ENCODE data around the gene TOX2.

The TOX2 gene

DNA sequence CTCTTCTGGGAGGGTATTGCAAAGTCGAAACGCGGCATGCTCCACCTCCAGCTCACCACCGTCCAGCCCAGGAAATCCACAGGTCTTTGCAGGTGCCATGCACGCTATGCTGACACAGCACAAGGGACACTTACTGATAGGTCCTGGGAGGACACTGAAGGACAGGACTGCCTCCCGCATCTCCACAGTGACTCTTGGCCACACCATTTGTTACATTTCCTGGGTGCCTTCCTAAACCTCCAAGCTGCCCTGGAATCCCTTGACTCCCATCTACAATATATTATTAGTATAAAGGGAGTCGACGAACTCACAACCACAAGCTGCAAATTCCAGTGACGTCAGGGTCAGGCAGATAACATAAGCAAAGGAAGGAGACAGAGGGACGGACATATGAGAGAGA, 165.4 kb downstream of the TOX2 start:
- DNase-seq (ENCODE audit: low read depth in 2 of 2): no peak

DNA sequence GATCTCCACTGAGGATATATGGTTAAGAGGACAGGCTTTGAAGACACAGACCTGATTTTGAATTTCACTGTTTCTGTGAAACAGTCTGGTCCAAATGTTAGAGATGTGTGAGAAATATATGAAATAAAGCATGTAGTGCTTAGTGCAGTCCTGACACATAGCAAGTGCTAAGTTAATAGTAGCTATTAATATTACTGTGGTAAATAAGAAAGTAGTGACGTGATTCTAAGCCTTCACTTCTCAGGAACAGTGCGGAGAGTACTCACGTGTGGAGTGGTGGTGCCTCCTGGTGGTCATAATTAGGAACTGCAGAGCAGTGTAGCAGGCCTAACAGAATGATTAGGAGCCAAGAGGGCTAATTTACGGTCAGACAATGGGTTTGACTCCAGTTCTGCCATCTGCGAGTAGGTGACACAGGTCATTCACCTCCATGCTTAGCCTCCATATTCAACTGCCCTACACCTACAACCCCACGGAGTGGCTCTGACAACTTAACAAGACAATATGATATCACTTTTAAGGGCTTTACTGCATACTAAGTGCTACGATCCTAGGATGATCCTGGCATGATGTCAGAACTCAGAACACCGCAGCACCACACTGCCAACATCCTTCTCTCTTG, 166.1 kb downstream of the TOX2 start:
- DNase-seq (ENCODE audit: low read depth in 2 of 2): peak; percentile 28 to 53

DNA sequence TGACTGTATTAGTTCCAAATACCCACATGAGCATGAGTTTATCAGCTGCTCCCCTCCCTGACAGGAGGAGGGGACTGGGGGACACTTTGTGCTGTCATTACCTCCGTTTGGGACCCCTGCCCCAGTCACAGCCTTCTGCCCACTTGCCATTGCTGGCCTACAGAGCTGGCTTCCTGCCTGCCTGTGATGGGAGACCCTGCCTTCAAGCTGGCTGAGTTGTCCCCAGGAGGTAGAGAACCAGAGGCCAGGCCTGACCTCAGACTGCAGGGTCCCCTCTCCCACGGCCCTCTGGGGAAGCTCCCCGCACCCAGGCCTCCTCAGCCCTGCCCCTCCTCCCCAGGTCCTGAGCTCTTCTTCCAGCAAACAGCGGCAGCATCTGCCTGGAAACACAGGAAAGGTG, 166.8 kb downstream of the TOX2 start:
- no peak for DNase-seq (ENCODE audit: low read depth in 2 of 2)

DNA sequence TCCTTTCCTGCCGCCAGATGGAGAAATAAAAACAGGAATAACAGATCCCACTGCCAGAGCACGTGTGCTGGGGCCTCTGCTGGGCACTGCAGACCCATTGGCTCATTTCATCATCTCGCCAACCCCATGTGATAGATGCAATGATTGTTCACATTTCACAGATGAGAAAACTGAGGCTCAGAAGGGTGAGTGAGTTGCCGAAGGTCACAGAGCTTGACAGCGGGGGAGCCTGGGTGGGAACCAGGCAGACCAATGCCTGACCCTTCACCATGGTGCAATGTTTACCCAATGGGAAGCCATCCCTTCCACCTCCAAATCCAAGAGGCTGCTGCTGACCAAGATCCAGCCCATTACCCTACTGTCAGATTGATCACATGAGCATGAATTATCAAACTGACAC, 167.2 kb downstream of the TOX2 start:
- no peak for DNase-seq (ENCODE audit: low read depth in 2 of 2)

DNA sequence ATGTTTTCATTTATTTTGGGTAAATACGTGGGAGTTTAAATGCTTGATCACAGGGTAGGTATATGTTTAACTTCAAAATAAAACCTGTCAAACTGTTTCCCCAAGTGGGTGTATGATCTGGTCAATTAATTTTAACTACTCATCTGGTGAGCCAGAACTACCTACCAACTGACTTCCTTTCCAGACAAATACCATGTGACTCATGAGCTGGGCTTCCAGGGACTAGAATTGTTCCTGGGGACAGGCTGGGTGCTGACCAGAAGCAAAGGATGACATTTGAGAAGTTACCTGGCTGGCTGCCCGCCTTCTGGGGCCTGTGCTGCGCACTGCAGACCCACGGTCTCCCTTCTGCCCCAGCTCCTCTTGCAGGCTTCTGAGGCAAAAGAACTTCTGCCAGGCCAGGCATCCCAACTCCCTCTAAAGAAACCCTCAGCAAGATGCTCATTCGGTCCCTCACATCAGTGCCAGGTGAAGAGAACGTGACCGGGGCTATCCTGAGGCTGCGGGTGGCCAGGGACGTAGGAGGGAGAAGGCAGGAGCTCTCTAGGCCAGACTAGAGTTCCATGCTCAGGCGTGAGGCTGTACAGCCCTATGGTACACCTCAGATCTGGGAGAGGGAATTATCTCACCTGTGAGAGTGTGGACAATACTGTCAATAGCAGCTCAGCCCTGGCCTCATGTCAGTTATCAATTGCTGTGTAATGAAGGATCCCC, 168.7 kb downstream of the TOX2 start:
- DNase-seq (ENCODE audit: low read depth in 2 of 2): no peak

DNA sequence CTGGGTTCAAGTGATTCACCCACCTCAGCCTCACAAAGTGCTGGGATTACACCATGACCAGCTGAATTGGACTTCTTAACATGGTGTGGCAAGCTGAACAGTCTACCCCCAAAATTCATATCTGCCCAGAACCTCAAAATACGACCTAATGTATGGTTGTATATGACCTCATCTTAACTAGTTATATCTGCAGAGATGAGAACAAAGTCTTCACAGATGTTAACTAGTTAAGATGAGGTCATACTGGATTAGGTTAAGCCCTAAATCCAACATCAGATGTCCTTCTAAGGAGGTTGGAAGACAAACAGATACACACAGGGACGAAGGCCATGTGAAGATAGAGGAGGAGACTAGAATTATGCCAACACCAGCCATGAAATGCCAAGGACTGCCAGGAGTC, 169.8 kb downstream of the TOX2 start:
- no peak for DNase-seq (ENCODE audit: low read depth in 2 of 2)

DNA sequence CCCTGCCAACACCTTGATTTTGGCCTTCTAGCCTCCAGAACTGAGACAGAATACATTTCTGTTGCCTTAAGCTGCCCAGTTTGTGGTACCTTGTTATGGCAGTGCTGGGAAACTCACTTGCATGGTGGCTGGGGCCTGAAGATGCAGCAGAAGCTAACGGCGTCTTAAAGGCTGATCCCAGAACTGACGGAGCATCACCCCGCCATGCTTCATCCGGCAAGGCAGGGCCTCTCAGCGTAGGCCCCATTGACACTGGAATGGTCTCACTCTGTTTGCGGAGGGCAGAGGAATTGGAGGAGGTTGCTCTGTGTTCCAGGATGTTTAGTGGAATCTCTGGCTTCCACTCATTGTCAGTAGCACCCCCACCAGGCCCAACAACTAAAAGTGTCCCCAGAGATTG, 170.2 kb downstream of the TOX2 start:
- DNase-seq (ENCODE audit: low read depth in 2 of 2): no peak

DNA sequence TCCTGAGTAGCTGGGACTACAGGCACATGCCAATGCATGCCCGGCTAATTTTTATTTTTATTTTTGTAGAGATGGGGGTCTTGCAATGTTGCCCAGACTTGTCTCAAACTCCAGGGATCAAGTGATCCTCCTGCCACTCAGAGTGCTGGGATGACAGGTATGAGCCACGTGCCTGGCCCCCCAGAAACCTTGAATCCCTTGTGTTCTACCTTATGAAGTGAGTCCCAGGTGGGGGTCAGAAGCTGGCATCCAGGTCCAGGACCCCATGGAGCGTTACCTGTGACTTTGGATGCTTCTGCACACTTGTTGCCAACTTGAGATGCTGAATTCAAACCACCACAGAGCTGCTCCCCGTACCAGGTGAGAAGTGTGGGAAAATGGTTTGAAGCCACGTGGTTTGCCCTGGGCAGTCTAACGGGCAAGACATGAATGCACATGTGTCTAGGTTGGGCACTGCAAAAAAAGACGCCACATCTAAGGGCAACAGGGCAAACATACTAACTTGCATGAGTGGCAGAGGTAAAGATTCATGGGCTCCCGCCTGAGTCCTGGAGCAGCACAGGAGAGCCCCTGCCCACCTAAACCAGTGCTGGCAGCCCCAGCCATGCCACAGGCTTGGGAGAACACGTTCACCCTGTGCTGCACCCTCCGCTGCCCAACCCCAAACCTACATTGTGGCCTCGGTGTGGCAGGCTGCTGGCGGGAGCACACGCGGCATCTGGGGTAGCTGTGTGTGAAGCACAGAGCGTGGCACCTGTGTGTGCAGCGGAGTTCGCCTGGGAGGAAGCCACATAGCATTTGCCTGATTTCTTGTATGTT, 171.2 kb downstream of the TOX2 start:
- DNase-seq (ENCODE audit: low read depth in 2 of 2): no peak

DNA sequence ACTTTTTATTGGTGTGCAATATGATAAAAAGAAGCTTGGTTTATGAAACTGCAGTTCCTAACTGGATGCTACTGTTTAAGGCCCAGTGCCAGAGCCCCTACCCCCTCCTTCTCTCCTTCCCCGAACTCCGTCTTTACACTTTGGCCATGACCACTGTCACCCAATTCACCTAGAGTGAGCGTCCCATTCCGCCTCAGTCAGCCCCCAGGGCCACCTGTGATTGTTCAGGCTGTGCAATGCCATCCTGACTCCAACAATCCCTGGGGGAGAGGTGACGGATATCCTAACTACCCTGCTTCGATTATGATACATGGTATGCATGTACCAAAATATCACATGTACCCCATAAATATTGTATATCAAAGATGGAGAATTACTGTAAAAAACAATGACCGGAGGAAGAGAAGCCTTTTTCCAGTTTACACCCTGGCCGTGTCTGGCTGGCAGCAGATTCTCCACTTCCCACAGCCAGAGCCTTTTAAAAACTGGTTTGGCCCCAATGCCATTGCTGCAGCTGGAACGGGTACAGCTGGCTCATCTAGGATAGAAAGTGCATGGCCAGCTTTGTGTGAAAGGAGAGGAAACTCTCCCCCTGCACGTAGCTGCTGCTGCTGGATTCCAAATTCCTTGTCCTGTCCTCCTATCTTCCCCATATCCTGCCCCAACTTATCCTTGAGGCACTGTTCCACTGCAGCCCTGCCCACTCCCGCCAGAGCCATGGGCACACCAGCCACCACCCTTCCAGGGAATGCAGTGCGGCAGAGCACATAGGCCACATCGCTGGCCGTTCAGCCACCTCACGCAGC, 172.6 kb downstream of the TOX2 start:
- DNase-seq (ENCODE audit: low read depth in 2 of 2): no peak

DNA sequence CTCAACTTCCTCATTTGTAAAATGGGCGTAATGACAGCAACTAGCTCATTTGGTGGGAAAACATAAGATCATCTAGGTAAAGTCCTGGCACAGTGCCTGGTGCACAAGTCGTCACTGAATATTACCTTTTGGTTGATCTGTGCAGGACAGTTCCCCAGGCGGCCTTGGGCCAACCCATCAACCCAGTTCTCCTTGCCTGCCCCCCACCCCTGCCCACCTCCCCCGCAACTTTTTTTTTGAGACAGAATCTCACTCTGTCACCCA, 173.1 kb downstream of the TOX2 start:
- no peak for DNase-seq (ENCODE audit: low read depth in 2 of 2)

DNA sequence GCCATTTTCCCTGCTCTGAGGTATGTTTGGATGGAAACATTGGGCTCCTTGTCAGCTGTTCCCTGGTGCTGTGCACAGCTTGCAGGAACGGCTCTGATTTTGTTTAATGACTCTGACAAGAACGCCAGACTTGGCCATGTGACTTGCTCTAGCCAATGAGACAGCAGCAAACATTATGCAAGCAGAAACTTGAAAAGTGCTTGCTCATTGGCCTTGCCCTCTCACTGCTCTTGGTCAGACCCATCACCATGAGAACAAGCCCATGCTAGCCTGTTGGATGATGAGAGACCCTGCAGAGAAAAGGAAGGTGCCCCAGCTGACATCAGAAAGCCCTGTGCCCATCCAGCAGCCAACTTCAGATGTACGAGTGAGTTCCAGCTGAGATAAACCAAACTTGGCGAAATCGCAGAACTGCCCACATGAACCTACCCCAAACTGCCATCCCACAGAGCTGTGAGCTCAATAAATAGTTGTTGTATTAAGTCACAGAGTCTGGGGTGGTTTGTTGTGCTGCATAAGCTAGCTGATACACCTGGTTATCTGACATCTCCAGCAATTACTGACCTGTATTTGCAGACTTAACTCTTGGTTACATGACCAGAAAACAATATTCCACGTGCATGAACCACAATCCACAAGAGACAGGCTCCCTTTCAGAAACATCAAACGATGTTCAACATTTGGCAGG, 175.5 kb downstream of the TOX2 start:
- DNase-seq (ENCODE audit: low read depth in 2 of 2): no peak

DNA sequence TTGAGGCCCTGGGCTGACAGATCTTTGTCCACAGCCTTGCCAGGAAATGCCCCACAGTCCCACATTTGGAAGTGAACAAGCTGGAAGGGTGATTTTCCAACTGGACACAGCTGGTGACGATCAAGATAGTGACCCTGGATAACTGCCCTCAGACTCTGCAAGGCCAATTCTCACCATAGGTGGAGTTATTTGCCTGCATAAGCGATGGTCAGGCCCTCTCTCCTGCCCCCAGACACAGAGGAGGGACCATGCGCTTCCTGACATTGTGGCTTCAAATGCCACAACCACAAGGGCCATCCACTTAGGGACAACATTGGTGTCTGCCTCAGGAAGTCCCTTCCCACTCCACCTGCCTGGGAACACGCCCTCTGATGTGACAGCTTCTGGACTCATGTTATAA, 176.4 kb downstream of the TOX2 start:
- no peak for DNase-seq (ENCODE audit: low read depth in 2 of 2)

DNA sequence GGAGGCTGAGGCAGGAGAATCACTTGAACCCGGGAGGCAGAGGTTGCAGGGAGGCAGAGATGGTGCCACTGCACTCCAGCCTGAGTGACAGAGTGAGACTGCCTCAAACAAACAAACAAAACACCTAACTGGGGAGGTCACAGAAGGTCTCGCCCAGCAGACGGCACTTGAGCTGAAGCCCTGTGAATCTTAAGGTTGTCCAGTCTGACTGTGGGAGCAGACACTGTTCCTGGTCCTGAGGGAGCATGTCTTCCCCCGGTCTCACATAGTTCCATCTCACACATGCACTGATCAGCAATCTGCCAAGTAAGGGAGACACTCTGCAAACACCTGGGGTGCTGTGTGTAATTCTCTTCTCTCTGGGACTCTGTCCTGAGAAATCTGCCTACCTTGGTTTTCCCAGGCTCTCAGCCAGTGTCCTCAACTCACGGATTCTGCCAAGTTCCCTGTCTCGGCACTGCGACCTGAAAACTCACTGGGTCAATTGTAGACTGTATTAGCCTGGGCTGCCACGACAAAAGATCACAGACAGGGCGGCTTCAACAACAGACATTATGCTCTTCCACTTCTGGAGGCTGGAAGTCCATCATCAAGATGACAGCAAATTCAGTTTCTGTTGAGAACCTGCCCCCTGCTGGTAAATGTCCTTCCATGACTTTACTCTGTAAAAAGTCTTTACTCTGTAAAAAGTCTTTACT, 178.0 kb downstream of the TOX2 start:
- no peak for DNase-seq (ENCODE audit: low read depth in 2 of 2)

DNA sequence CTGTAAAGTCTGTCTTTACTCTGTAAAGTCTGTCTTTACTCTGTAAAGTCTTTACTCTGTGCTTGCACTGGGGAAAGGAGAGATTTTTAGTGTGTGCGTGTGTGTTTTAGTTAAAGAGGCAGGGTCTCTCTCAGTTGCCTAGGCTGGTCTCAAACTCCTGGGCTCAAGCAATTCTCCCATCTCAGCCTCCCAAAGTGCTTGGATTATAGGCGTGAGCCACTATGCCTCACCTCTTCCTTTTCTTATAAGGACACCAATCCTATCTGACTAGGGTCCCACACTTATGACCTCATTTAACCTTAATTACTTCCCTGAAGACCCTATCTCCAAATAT, 178.6 kb downstream of the TOX2 start:
- DNase-seq (ENCODE audit: low read depth in 2 of 2): no peak

DNA sequence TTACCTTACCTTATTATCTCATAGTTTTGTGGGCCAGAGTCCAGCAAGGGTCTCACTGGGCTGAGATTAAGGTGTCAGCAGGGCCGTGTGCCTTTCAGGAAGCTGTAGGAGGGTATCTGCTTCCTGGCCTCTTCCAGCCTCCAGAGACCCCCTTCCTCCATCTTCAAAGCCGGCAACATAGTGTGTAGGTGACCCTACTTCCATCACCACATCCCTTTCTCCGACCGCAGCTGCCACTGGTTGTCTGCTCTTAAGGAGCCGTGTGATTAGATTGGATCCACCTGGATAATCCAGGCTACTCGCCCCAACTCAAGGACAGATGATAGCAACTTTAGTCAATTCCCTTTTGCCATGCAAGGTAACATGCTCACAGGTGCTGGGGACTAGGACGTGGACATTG, 181.2 kb downstream of the TOX2 start:
- no peak for DNase-seq (ENCODE audit: low read depth in 2 of 2)

DNA sequence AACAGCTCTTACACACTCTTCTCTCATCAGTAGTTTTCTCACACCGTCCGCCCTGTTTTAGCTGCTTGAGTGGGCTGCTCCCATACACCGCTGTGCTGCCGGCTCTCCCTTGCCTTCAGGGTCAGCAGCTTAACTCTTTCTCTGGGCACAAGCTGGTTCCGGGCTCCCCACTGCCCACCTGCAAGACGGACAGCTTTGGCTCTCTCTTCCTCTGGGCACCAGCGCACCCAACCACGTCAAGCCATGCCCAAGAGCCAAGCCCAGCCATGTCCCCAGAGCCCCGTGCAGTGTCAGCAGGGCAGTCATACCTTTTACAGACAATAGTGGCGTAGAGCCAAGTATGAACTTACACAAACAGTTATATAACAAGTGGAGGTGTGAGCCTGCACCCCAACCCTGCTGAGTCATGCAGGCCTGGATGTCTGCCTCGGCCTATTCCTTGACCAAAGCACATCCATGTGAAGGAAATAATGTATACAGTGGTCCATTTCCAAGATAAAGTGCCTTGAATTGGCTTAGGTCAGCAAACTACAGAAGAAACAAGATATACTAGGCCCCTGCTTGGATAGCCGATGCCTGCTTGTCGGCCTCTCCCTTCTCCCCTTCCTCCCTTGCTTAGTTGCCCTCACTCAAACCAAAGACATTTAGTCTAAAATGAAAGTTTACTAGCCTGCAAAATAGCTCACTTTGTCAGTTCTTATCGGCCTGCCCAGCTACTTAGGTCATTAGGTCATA, 183.0 kb downstream of the TOX2 start:
- DNase-seq (ENCODE audit: low read depth in 2 of 2): no peak

DNA sequence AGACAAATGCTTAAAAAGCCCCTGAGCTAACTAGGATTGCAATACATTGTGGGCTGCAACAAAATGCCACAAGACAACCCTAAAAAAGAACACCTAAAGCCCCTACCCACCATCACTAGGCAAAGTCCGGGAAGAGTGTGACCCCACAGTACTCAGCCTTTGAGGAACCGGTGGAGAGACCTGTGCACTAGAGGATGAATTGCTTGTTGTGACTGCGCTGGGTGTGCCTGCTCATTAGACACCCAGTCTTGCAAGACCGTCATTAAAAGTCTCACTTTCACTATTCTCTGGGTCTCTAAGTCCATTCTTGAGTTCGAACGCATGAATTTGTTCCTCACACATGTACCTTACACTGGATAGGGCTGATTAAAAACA, 183.6 kb downstream of the TOX2 start:
- DNase-seq (ENCODE audit: low read depth in 2 of 2): no peak

DNA sequence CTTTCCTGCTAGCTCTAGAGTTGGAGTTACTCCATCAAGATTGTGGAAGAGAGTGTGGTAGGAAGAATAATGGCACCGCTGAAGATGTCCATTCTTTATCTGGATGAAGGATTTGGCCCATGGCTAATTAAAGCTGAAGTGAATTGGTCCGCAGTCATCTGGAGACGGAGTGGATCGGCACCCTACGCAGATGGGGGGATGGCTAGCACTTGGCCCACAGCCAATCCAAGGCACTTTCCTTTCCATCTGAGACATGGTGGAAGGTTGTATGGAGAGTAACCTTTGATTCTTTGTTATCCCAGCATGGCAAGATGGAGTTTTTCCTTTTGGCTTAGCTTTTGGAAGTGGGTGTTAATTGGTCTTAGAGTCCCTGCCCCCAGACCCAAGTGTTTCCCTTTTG, 184.0 kb downstream of the TOX2 start:
- no peak for DNase-seq (ENCODE audit: low read depth in 2 of 2)

DNA sequence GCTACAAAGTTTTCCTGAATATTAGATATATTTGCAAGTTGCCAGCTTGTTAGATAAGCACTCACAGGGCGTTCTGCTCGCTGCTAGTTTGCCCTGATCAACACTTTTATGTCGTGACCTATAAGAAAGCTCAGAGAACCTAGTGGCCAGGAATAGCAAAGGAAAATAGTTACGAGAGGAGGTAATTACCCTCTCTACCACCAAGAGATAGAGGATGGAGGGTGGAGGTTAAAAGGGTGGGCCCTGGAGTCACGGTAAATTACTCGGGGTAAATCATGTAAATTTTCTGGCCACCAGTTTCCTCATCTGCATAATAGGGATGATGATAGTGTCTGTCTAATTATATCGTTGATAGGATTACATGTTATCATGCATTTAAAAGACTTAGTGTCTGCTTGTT, 185.2 kb downstream of the TOX2 start:
- no peak for DNase-seq (ENCODE audit: low read depth in 2 of 2)

DNA sequence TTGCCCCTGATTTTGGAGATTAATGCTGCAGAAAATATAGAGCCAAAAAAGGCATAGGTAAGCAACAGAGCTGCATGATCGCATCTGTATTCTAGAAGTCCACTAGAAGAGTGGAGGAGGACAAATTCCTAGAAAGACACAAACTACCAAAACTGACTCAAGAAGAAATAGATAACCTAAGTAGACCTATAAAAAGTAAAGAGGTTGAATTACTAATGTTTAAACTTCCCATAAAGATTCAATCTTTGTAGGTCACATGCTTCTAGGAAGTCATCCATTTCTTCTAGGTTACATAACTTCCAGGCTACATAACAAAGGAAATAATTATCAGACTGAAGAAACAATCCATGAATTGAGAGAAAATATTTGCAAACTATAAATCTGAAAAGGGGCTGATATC, 187.9 kb downstream of the TOX2 start:
- no peak for DNase-seq (ENCODE audit: low read depth in 2 of 2)

All from stimulated activated CD8-positive, alpha-beta memory T cell treated with anti-CD3 and anti-CD28 coated beads, Interleukin-2, amount 100 ng/mL, for 48 hours (primary cell).